LNCaP clone FGC (cell line): ENCODE measurements around the gene TFB1M.
"Not testable (repeated sequence)": the region's sequence is repeated elsewhere in the genome, so short reads cannot be mapped to it uniquely, and the experiment has no call there.

ENCODE experiments used
- DNase-seq: peaks from one replicate; pipeline ENCODE4 v3.0.0-alpha.2; 2011; ENCODE audit warnings: low read depth
- H3K4me3 ChIP-seq: 2 replicates; pipeline ENCODE4 v1.5.1; 2011; ENCODE audit warnings: mild to moderate bottlenecking, low read depth, low read length, control low read depth
- CTCF ChIP-seq: IDR thresholded peaks from 2 replicates; pipeline ENCODE4 v1.5.1; 2012; ENCODE audit warnings: mild to moderate bottlenecking; ENCODE audit not compliant: control insufficient read depth, insufficient read depth; ENCODE audit errors: extremely low read depth

TFB1M gene

GRCh38 chr6:155314092-155314772 lies at the start of gene TFB1M:
TFB1M (minus strand) TSS chr6:155314484; CDS start chr6:155314428, 56 bp downstream.
- peak within 1 kb of the TSS; percentile 92 for H3K4me3 ChIP-seq
- no peak for TF ChIP-seq CTCF

GRCh38 chr6:155364021-155364420 lies 49.7 kb upstream of the TFB1M start:
- H3K4me3 ChIP-seq, DNase-seq: not testable (repeated sequence)

More at GRCh38 chr6:155314092-155314772, at the start of gene TFB1M:
- DNase-seq, result peak; percentile 94

- not testable (repeated sequence) for DNase-seq, H3K4me3 ChIP-seq
Measured at GRCh38 chr6:155362968-155363632, 48.8 kb upstream of the TFB1M start.

GRCh38 chr6:155354167-155354566 lies 39.9 kb upstream of the TFB1M start:
- H3K4me3 ChIP-seq, result no peak overlapping the region
- no peak for DNase-seq
- TF ChIP-seq CTCF, result no peak

GRCh38 chr6:155352811-155353210 lies 38.5 kb upstream of the TFB1M start:
- no peak for DNase-seq
- H3K4me3 ChIP-seq, result no peak overlapping the region
- no peak for TF ChIP-seq CTCF

- no peak overlapping the region for H3K4me3 ChIP-seq
- TF ChIP-seq CTCF, result no peak
- DNase-seq, result no peak
Measured at GRCh38 chr6:155352130-155352420, 37.8 kb upstream of the TFB1M start.

- DNase-seq, result no peak
- no peak for TF ChIP-seq CTCF
- H3K4me3 ChIP-seq, result no peak overlapping the region
Measured at GRCh38 chr6:155351273-155352129, 37.2 kb upstream of the TFB1M start.
